Activated CD8-positive, alpha-beta T cell treated with anti-CD3 and anti-CD28 coated beads for 36 hours (primary cell): ENCODE results near the gene AP4B1. TPM values are rescaled to one million over a fixed set of nuclear protein-coding genes. Genes with fewer than 3 reads are reported as not detected.

Experiments used
- ATAC-seq: fragments of 200-7000 bp; cut with Tn5 transposase; one replicate; pipeline ENCODE4 v1.10.0; 2021; ENCODE audit warnings: mild to moderate bottlenecking, moderate library complexity
- CTCF ChIA-PET: fragments of 350-600 bp; sonication (Branson Sonifier 250); formaldehyde crosslinking; loops from one replicate; lab custom pipeline; 2021; ENCODE audit warnings: antibody characterized with exemption; lab: Charles Lee
- POLR2A ChIA-PET: fragments of 350-600 bp; sonication (Branson Sonifier 250); formaldehyde crosslinking; loops from one replicate; lab custom pipeline; 2021; ENCODE audit warnings: antibody characterized with exemption; lab: Charles Lee
- DNase-seq: peaks from one replicate; pipeline ENCODE4 v3.0.0-alpha.2; 2020
- H3K27ac Mint-ChIP-seq: one replicate; pipeline ENCODE4 v1.8.0; 2021; ENCODE audit warnings: mild to moderate bottlenecking, mixed read lengths
- H3K27me3 Mint-ChIP-seq: one replicate; pipeline ENCODE4 v1.8.0; 2021; ENCODE audit warnings: mixed read lengths
- H3K36me3 Mint-ChIP-seq: one replicate; pipeline ENCODE4 v1.8.0; 2021; ENCODE audit warnings: low read depth, mixed read lengths
- H3K4me1 Mint-ChIP-seq: one replicate; pipeline ENCODE4 v1.8.0; 2021; ENCODE audit warnings: low read depth, mixed read lengths
- H3K4me3 Mint-ChIP-seq: one replicate; pipeline ENCODE4 v1.8.0; 2021; ENCODE audit warnings: mild to moderate bottlenecking, moderate library complexity, mixed read lengths
- H3K9me3 Mint-ChIP-seq: one replicate; pipeline ENCODE4 v1.8.0; 2021; ENCODE audit warnings: mixed read lengths
- CTCF ChIP-seq: fragments of 200-600 bp; IDR thresholded peaks from one replicate; pipeline ENCODE4 v1.8.0; 2022; ENCODE audit warnings: antibody characterized with exemption, mild to moderate bottlenecking
- intact Hi-C: fragments of 100-400 bp; cut with micrococcal nuclease; formaldehyde crosslinking; loops from one replicate; pipeline ENCODE4 v1.10.0; 2022
- total RNA-seq, 2 experiments: library from RNA; stranded (reverse); gene quantifications; one replicate each; pipeline ENCODE4 v1.2.3, GENCODE V29; 2021

Gene AP4B1
- total RNA-seq, 2 experiments from 2014 or later = 38.2 to 38.5 TPM

- no peak for TF ChIP-seq CTCF
- Mint-ChIP-seq H3K36me3 (peaks cover 53% of the 10 kb centered on the region), H3K4me1 (peaks cover 49% of the 10 kb centered on the region), H3K9me3 (no peaks in the 10 kb centered on the region), H3K27ac (peak overlapping the region; percentile 74), H3K27me3 (no peaks in the 10 kb centered on the region), H3K4me3 (no peak overlapping the region)
- ATAC-seq = no peak
- intact Hi-C loops = loop anchor here (5.0 kb wide), 1 partner anchor 91 kb away; no protein-coding TSS in a partner anchor
- ChIA-PET CTCF (interaction anchor here (1.1 to 3.7 kb wide), 2 partner anchors 9 to 25 kb away, joined by 6 to 16 read pairs; no protein-coding TSS in a partner anchor), POLR2A (interaction anchor here (0.8 to 1.4 kb wide), 3 partner anchors 9 to 43 kb away, joined by 3 to 5 read pairs (median 3); no protein-coding TSS in a partner anchor)
- DNase-seq = no peak
Observed at GRCh38 chr1:113860891-113861290, 43.7 kb downstream of the AP4B1 start.

- TF ChIP-seq CTCF = no peak
- DNase-seq (no peak), ATAC-seq (peak; percentile 62)
- Mint-ChIP-seq H3K4me3 (no peak overlapping the region), H3K27me3 (no peaks in the 10 kb centered on the region), H3K36me3 (peaks cover 53% of the 10 kb centered on the region), H3K9me3 (no peaks in the 10 kb centered on the region), H3K4me1 (peaks cover 42% of the 10 kb centered on the region), H3K27ac (peak overlapping the region; percentile 74)
- CTCF ChIA-PET = interaction anchor here (0.6 to 3.7 kb wide), 6 partner anchors 9 to 58 kb away, joined by 3 to 16 read pairs (median 4); no protein-coding TSS in a partner anchor
- POLR2A ChIA-PET = interaction anchor here (0.8 to 1.4 kb wide), 4 partner anchors 9 to 41 kb away, joined by 3 to 5 read pairs (median 4); no protein-coding TSS in a partner anchor
- intact Hi-C loops = loop anchor here (5.0 kb wide), 1 partner anchor 93 kb away; no protein-coding TSS in a partner anchor
Observed at GRCh38 chr1:113859478-113860175, 45.0 kb downstream of the AP4B1 start.

GRCh38 chr1:113858982-113859381, 45.6 kb downstream of the AP4B1 start:
- ChIA-PET CTCF (interaction anchor here (1.4 to 3.7 kb wide), 2 partner anchors 10 to 23 kb away, joined by 7 to 16 read pairs; no protein-coding TSS in a partner anchor), POLR2A (interaction anchor here (0.9 to 1.4 kb wide), 2 partner anchors 10 to 12 kb away, joined by 4 to 5 read pairs; no protein-coding TSS in a partner anchor)
- H3K4me3 Mint-ChIP-seq = no peak overlapping the region
- ATAC-seq (no peak), DNase-seq (no peak)
- no peak overlapping the region for H3K27ac Mint-ChIP-seq
- H3K4me1 Mint-ChIP-seq = peaks cover 46% of the 10 kb centered on the region
- no peaks in the 10 kb centered on the region for H3K27me3 Mint-ChIP-seq
- no peaks in the 10 kb centered on the region for H3K9me3 Mint-ChIP-seq
- no peak for TF ChIP-seq CTCF
- peaks cover 57% of the 10 kb centered on the region for H3K36me3 Mint-ChIP-seq
- intact Hi-C loops = no loop called here

GRCh38 chr1:113858418-113858817, 46.2 kb downstream of the AP4B1 start:
- ChIA-PET POLR2A (interaction anchor here (0.9 to 1.2 kb wide), 2 partner anchors 10 to 12 kb away, joined by 3 to 4 read pairs; no protein-coding TSS in a partner anchor), CTCF (interaction anchor here (3.7 kb wide), 1 partner anchor 22 kb away, joined by 16 read pairs; no protein-coding TSS in a partner anchor)
- ATAC-seq (no peak), DNase-seq (no peak)
- H3K27ac Mint-ChIP-seq = no peak overlapping the region
- no peaks in the 10 kb centered on the region for H3K27me3 Mint-ChIP-seq
- no peaks in the 10 kb centered on the region for H3K9me3 Mint-ChIP-seq
- intact Hi-C loops = no loop called here
- H3K4me1 Mint-ChIP-seq = peaks cover 43% of the 10 kb centered on the region
- H3K36me3 Mint-ChIP-seq = peaks cover 54% of the 10 kb centered on the region
- TF ChIP-seq CTCF = no peak
- no peak overlapping the region for H3K4me3 Mint-ChIP-seq
